Tibial artery (tissue), 4 donors: ENCODE results near the gene STAP2.

Experiments
- DNase-seq, 2 donors: peaks; one replicate each; pipeline ENCODE4 v3.0.0-alpha.2; 2019
- H3K27ac ChIP-seq, 2 donors: fragments of 200-600 bp; sonication (generic) in 1 of 2; 1 replicate in 1 of 2; 2 replicates in 1 of 2; pipeline ENCODE4 v1.5.1; 2018 to 2019; ENCODE audit warnings: mild to moderate bottlenecking in 1 of 2
- H3K27me3 ChIP-seq, 2 donors: fragments of 200-600 bp; sonication (generic) in 1 of 2; one replicate each; pipeline versions ENCODE4 v1.5.1 to v1.6.0; 2016 to 2019
- H3K36me3 ChIP-seq, 3 donors: fragments of 200-600 bp; sonication (generic) in 2 of 3; one replicate each; pipeline ENCODE4 v1.5.1; 2016 to 2019; ENCODE audit warnings: mild to moderate bottlenecking in 2 of 3
- H3K4me1 ChIP-seq, 4 donors: fragments of 200-600 bp; sonication (generic) in 2 of 4; 1 replicate in 3 of 4; 2 replicates in 1 of 4; pipeline ENCODE4 v1.5.1; 2016 to 2019
- H3K4me3 ChIP-seq, 2 donors: fragments of 200-600 bp; sonication (generic) in 1 of 2; 1 replicate in 1 of 2; 2 replicates in 1 of 2; pipeline ENCODE4 v1.5.1; 2018 to 2019; ENCODE audit warnings: mild to moderate bottlenecking in 2 of 2
- H3K9me3 ChIP-seq, 3 donors: fragments of 200-600 bp; sonication (generic) in 1 of 3; one replicate each; pipeline ENCODE4 v1.5.1; 2016 to 2019
- CTCF ChIP-seq, 2 experiments: fragments of 200-600 bp in 1 of 2; fragments of 450-650 bp in 1 of 2; IDR thresholded peaks; one replicate each; pipeline ENCODE4 v1.5.1; 2017 to 2019; ENCODE audit warnings: antibody characterized with exemption in 2 of 2, mild to moderate bottlenecking in 1 of 2, moderate library complexity in 1 of 2
- intact Hi-C: fragments of 100-400 bp; cut with DNase I; formaldehyde crosslinking; loops from one replicate; pipeline ENCODE4 v1.15.0; 2023; ENCODE audit warnings: low total_unique reads

STAP2 gene

GRCh38 chr19:4297901-4298809, 40.5 kb downstream of the STAP2 start:
- Histone ChIP-seq H3K27ac (no peak overlapping the region), H3K9me3 (no peaks in the 10 kb centered on the region), H3K4me3 (no peak overlapping the region), H3K36me3 (no peaks in the 10 kb centered on the region), H3K4me1 (no peaks in the 10 kb centered on the region), H3K27me3 (peaks cover 0 to 56% of the 10 kb centered on the region in 2 donors)
- intact Hi-C loops = no loop called here
- no peak for TF ChIP-seq CTCF (IDR thresholded peaks at IDR 0.05)
- DNase-seq = no peak

GRCh38 chr19:4295972-4296771, 42.5 kb downstream of the STAP2 start:
- intact Hi-C loops = no loop called here
- Histone ChIP-seq H3K27me3 (peaks cover 0 to 60% of the 10 kb centered on the region in 2 donors), H3K4me1 (no peaks in the 10 kb centered on the region), H3K4me3 (no peak overlapping the region), H3K9me3 (no peaks in the 10 kb centered on the region), H3K36me3 (no peaks in the 10 kb centered on the region), H3K27ac (no peak overlapping the region)
- no peak for DNase-seq
- TF ChIP-seq CTCF (IDR thresholded peaks at IDR 0.05) = no peak

- Histone ChIP-seq H3K27ac (no peak overlapping the region), H3K4me3 (no peak overlapping the region), H3K36me3 (no peaks in the 10 kb centered on the region), H3K27me3 (peaks cover 0 to 68% of the 10 kb centered on the region in 2 donors), H3K9me3 (no peaks in the 10 kb centered on the region), H3K4me1 (no peaks in the 10 kb centered on the region)
- intact Hi-C loops = no loop called here
- no peak for TF ChIP-seq CTCF (IDR thresholded peaks at IDR 0.05)
- no peak for DNase-seq
Observed at GRCh38 chr19:4294389-4294788, 44.2 kb downstream of the STAP2 start.

- DNase-seq = no peak
- intact Hi-C loops = no loop called here
- no peak for TF ChIP-seq CTCF (IDR thresholded peaks at IDR 0.05)
- H3K4me1 ChIP-seq = no peaks in the 10 kb centered on the region
- no peak overlapping the region for H3K4me3 ChIP-seq
- no peaks in the 10 kb centered on the region for H3K9me3 ChIP-seq
- no peaks in the 10 kb centered on the region for H3K36me3 ChIP-seq
- H3K27me3 ChIP-seq = peaks cover 0 to 65% of the 10 kb centered on the region in 2 donors
- H3K27ac ChIP-seq = no peak overlapping the region
Observed at GRCh38 chr19:4292515-4292914, 46.1 kb downstream of the STAP2 start.

- Histone ChIP-seq H3K36me3 (no peaks in the 10 kb centered on the region), H3K9me3 (no peaks in the 10 kb centered on the region), H3K4me3 (no peak overlapping the region), H3K4me1 (no peaks in the 10 kb centered on the region), H3K27ac (no peak overlapping the region), H3K27me3 (peaks cover 0 to 57% of the 10 kb centered on the region in 2 donors)
- DNase-seq = no peak
- intact Hi-C loops = no loop called here
- no peak for TF ChIP-seq CTCF (IDR thresholded peaks at IDR 0.05)
Observed at GRCh38 chr19:4291184-4291732, 47.4 kb downstream of the STAP2 start.
